ES-I3 (cell line): ENCODE measurements around the gene FAM229A.
"Not testable (repeated sequence)": the region's sequence is repeated elsewhere in the genome, so short reads cannot be mapped to it uniquely, and the experiment has no call there.

Experiments
- H3K36me3 ChIP-seq: 2 replicates; pipeline ENCODE4 v1.6.1; 2013; ENCODE audit warnings: mild to moderate bottlenecking, low read length, control low read depth, moderate library complexity; ENCODE audit not compliant: insufficient read depth
- H3K4me1 ChIP-seq: 2 replicates; pipeline ENCODE4 v1.6.1; 2013; ENCODE audit warnings: mild to moderate bottlenecking, control low read depth, low read length; ENCODE audit not compliant: insufficient read depth
- H3K9ac ChIP-seq: 2 replicates; pipeline ENCODE4 v1.6.1; 2013; ENCODE audit warnings: low read depth, mild to moderate bottlenecking, low read length, moderate library complexity
- H3K9me3 ChIP-seq: 2 replicates; pipeline ENCODE4 v1.6.1; 2013; ENCODE audit warnings: mild to moderate bottlenecking, low read length, moderate library complexity; ENCODE audit not compliant: control insufficient read depth, insufficient read depth

Gene FAM229A

DNA sequence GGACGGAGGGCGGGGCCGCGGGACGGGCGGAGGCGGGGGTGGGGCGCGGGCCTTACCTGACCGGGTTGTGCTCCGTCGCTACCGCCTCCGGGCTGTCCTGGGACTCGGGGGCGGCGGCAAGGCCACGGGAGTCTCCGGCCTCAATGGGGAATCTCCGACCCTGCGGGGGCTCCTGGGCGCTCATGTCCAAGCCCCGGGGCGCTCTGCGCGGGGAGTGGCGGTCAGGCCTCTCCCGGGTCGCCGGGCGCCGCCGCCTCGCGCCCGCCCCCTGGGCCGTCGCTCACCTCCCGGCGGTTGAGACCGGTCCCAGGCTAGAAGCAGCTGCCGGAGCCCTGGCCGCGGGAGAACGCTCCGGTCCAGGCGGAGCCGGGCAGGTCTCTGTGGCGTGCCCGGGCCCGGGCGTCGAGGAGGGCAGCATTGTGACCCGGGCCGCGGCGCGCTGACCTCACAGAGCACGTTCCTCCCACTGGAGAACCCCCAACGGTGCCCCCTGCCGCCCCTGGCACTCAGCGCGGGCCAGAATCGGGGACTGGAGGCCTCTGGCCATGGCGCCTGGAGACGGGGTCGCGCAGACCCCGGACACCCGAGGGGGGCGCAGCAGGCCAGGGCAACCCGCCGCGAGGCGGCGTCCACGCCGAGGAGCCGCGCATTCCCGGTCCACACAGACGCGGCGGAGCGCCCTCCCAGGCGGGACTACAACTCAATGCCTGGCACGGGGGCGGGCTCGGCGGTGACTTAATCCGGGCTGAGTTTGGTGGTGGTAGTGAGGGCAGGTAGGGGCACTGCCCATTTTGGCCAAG is 411 bp downstream of the FAM229A start:
- H3K4me1 ChIP-seq: no peaks in the 10 kb centered on the region; the same call in 1 of the 2 replicates
- H3K9me3 ChIP-seq: no peaks in the 10 kb centered on the region; the same call in 1 of the 2 replicates
- H3K9ac ChIP-seq: peak overlapping the region; percentile 52
- H3K36me3 ChIP-seq: no peaks in the 10 kb centered on the region

DNA sequence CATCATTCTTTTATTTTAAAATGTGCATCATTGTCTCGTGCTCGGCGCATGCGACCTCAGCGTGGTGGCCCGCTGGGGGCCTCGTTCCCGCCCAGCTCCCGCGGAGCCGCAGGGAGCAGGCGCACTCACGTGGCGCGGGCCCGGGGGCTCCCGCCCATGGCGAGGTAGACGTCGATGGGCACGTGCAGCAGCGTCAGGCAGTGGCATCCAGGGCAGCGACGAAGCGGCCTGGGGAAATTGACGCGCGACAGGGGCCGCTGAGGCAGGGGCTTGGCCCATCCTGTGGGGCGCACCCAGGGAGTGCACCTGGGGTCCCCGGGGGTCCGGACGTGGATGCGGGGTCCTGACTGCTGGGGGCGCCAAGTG is 994 bp downstream of the FAM229A start:
- H3K9ac ChIP-seq: no peak overlapping the region; the same call in 1 of the 2 replicates
- H3K4me1 ChIP-seq: no peaks in the 10 kb centered on the region; the same call in 1 of the 2 replicates

DNA sequence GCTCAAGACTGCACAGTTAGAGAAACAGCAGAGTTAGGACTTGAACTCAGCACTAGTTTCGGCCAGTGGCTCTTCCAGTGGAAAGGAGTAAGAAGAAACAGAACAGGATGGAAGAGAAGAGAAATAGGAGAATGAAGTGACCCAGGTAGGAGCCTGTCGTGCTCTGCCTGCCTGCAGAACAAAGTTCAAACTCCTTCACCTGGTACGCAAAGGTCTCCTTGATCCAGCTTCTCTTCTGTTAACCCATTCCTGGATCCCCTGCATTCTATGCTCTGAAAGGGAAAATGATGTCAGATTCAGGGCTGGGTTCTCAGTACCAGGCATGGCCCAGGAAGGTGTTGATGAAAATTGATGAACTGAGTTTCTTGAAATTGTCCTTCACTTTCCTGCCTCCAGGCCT is 3.9 kb downstream of the FAM229A start:
- no peaks in the 10 kb centered on the region for H3K36me3 ChIP-seq
- no peaks in the 10 kb centered on the region; the same call in 1 of the 2 replicates for H3K9me3 ChIP-seq
- H3K4me1 ChIP-seq: peaks cover 7% of the 10 kb centered on the region
- H3K9ac ChIP-seq: no peak overlapping the region

More for the DNA sequence above, 994 bp downstream of the FAM229A start:
- H3K9me3 ChIP-seq: no peaks in the 10 kb centered on the region; the same call in 1 of the 2 replicates
- no peaks in the 10 kb centered on the region for H3K36me3 ChIP-seq

DNA sequence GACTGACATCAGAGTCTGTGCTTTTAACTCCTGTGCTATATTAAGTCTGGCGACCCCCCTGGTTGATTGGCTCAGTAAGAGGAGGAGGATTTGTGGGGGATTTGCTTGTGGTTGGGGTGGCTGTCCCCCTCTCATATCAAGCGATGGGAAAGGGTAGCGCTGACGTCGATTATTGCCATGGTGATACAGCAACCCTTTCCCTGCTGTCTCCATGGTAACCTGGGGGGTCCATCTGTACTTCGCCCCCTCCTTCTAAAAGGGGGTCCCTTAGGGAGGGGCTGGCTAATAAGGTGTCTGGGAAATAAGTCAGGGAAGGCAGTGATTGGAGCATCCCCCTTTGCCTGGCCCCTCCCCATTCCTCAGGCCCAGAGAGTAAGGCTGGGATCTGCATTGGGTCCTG is 4.7 kb downstream of the FAM229A start:
- peaks cover 12% of the 10 kb centered on the region for H3K4me1 ChIP-seq
- H3K9ac ChIP-seq: no peak overlapping the region
- H3K9me3 ChIP-seq: no peaks in the 10 kb centered on the region; the same call in 1 of the 2 replicates
- H3K36me3 ChIP-seq: no peaks in the 10 kb centered on the region

DNA sequence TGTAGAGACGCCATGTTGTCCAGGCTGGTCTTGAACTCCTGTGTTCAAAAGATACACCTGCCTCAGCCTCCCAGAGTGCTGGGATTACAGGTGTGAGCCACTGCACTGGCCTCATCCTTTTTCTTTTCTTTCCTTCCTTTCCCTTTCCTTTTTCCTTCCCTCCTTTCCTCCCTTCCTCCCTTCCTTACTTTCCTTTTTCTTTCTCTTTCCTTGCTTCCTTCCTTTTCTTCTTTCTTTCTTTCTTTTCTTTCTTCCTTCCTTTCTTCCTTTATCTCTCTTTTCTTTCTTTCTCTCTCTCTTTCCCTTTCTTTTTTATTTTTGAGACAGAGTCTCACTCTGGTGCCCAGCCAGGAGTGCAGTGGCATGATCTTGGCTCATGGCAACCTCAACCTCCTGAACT is 5.8 kb downstream of the FAM229A start:
- Histone ChIP-seq H3K36me3 (no peaks in the 10 kb centered on the region), H3K4me1 (peaks cover 12% of the 10 kb centered on the region)

DNA sequence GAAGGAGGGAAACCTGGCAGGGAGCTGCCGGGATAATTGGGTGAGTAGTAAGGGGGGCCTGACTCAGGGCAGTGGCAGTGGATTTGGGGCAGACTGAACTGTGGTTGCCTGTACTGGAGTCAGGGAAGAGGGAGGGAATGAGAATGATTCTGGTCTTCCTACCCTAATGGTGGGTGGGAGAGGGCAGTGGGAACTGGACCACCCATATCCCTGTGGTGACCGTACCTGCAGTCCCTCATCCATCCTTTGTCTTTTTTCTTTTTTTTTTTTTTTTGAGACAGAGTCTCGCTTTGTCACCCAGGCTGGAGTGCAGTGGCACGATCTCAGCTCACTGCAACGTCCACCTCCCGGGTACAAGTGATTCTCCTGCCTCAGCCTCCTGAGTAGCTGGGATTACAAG is 6.5 kb downstream of the FAM229A start:
- not testable (repeated sequence) for H3K36me3 ChIP-seq, H3K9me3 ChIP-seq, H3K9ac ChIP-seq
- peaks cover 12% of the 10 kb centered on the region for H3K4me1 ChIP-seq

More for the DNA sequence above, 5.8 kb downstream of the FAM229A start:
- no peak overlapping the region for H3K9ac ChIP-seq
- no peaks in the 10 kb centered on the region; the same call in 1 of the 2 replicates for H3K9me3 ChIP-seq

DNA sequence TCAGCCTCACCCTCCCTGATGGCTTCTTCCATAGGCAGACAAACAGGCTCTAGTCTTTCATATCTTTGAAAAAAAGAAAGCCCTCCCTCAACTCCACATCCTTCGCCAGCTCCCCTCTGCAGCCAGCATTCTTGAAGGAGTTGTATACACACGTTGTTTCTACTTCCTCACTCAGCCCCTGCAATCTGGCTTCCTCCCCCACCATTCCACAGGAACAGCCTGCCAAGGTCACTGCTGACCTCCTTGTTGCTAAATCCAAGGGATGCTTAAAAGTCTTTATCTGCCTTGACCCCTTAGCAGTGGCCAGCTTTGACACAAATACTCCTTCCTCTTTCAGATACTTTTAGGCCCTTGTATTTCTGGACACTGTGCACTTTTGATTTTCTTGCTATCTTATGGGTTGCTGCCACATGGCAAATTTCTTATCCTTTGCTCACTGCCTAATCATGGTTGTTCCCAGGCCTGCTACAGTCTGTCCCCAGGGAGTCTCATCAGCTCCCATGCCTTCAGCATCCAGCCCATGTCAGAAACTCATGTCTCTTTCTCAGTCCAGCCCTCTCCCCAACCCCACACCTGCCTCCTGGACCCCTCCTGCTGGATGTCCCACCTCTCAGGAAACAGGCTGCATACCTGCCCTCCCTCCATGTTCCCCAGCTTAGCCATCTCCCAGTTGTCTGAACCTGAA is 8.3 kb downstream of the FAM229A start:
- no peak overlapping the region for H3K9ac ChIP-seq
- H3K36me3 ChIP-seq: no peaks in the 10 kb centered on the region
- peaks cover 12% of the 10 kb centered on the region for H3K4me1 ChIP-seq
- H3K9me3 ChIP-seq: no peaks in the 10 kb centered on the region; the same call in 1 of the 2 replicates

DNA sequence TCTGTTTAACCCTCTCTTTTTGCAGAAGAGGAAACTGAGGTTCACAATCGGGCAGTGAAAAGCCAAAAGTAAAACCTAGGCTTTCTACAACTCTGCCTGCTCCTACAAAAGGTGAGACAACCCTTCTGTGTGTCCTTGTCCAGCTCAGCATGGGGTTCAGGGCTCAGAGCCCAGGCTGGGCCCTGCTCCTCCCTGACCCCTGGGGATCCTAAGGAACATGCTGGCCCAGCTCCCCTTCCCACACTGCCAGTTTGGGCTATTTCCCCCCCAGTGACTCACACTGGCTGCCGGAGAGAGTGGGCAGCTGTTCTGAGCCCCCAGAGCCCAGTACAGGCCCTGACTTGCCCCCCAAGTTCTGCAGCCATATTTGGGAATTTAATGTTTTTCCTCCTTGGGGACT is 8.9 kb downstream of the FAM229A start:
- no peak overlapping the region for H3K9ac ChIP-seq
- H3K4me1 ChIP-seq: peaks cover 12% of the 10 kb centered on the region

DNA sequence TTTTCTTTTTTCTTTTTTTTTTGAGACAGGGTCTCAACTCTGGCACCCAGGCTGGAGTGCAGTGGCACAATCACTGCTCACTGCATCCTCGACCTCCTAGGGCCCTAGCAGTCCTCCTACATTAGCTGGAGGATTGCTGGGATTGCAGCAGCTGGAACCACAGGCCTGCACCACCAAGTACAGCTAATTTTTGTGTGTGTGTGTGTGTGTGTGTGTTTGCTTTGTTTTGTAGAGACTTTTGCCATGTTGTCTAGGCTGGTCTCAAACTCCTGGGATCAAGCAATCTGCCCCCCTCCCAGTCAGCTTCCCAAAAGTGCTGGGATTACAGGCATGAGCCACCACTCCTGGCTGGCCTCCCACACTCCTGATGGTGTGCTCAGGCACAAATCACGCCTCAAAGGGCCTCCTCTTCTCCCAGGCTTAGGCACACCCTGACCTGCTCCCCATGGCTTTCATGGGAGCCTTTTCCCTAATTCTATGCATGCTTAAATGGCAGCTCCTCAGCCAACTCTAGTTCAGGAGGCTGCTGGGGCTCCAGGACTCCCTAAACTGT is 9.4 kb downstream of the FAM229A start:
- H3K36me3 ChIP-seq: no peaks in the 10 kb centered on the region
- peaks cover 12% of the 10 kb centered on the region for H3K4me1 ChIP-seq
- no peaks in the 10 kb centered on the region; the same call in 1 of the 2 replicates for H3K9me3 ChIP-seq
- H3K9ac ChIP-seq: no peak overlapping the region

More for the DNA sequence above, 8.9 kb downstream of the FAM229A start:
- H3K9me3 ChIP-seq: no peaks in the 10 kb centered on the region; the same call in 1 of the 2 replicates
- no peaks in the 10 kb centered on the region for H3K36me3 ChIP-seq

DNA sequence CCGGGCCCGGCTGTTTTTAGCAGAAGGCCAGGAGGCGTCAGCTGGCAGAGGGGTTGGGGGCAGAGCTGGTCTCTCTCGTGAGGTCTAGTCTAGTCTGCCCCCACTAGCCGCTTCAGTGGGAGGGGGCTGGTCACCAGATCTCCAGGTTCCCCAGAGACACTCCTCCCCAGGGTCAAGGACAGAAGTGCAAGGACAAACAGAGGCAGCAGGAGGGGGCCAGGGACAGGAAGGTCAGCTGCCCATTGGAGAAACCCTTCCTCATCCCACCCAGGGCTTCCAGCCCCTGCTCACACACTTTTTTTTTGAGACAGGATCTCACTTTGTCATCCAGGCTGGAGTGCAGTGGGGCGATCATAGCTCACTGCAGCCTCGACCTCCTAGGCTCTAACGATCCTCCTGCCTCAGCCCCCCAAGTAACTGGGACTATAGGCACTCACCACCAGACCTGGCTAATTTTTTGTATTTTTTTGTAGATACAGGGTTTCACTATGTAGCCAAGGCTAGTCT is 10.0 kb downstream of the FAM229A start:
- Histone ChIP-seq H3K9ac (peak overlapping the region; percentile 93), H3K36me3 (no peaks in the 10 kb centered on the region), H3K4me1 (peaks cover 12% of the 10 kb centered on the region), H3K9me3 (no peaks in the 10 kb centered on the region; the same call in 1 of the 2 replicates)

DNA sequence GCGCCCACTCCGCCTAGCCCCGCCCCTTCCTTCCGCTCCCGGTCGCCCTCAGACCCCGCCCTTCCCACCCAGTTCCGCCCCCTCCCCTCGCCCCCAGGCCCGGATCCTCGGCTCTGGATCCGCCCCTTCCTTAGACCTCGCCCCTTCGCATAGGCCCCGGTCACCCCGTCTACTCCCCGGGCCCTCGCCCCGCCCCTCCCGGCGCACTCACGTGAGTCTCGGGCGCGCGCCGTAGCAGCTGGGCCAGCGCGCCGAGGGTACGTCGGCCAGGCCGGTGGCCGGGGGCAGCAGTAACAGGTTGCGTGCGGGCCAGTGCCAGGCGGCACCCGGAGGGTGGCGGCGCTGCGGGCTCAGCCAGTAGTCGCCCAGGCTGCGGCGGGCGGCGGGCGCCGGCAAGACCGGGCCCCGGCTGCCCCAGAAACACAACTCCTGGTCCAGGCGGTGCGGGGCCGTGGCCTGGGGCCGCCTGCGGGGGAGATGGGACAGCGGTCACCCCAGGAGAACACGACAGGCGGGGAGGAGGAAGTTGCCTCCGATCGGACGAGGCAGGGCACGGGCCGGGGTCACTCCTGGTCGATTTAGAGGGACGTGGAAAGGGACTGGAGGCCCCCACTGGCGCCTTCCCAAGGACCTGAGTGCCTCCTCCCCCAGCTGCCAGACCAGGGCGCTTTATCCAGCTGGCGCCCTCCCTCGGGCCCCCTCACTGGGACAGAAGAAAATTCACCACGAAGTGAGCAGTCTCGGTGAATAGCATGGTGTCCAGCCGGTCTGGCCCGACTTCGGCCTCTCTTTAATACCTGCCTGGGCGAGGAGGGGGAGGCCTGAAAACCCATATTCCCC is 10.7 kb downstream of the FAM229A start:
- Histone ChIP-seq H3K9ac (peak overlapping the region; percentile 93), H3K4me1 (peaks cover 12% of the 10 kb centered on the region), H3K36me3 (no peaks in the 10 kb centered on the region), H3K9me3 (no peaks in the 10 kb centered on the region; the same call in 1 of the 2 replicates)

DNA sequence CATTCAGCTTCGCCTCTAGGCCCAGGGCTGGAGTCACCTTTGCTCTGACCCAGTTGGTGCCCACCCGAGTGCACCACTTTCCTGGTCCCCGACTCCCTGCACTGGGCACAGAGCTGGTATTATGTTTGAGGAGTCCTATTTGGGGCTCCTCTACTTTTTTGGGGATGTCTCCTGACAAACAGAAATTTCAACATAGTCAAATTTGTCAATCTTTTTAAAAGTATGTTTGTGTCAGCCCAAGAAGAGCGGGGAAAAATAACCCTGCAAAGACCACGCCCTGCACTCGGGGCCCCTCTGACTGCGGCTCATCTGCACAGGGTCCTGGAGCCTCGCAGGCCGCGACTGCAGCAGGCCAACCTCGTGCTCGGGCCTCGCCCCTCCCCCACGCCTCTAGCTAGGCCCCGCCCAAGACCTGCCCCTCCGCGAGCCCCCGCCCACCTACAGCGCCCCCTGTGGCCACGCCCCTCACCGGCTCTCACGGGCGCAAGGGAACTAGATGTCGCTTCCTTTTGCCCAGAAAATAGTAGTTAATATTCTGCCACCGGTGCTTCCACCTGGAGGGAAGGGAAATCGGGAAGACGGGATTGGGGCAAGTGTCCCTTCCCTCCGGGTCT is 11.4 kb downstream of the FAM229A start:
- Histone ChIP-seq H3K9ac (peak overlapping the region; percentile 67), H3K9me3 (no peaks in the 10 kb centered on the region; the same call in 1 of the 2 replicates), H3K36me3 (no peaks in the 10 kb centered on the region), H3K4me1 (peaks cover 12% of the 10 kb centered on the region)

DNA sequence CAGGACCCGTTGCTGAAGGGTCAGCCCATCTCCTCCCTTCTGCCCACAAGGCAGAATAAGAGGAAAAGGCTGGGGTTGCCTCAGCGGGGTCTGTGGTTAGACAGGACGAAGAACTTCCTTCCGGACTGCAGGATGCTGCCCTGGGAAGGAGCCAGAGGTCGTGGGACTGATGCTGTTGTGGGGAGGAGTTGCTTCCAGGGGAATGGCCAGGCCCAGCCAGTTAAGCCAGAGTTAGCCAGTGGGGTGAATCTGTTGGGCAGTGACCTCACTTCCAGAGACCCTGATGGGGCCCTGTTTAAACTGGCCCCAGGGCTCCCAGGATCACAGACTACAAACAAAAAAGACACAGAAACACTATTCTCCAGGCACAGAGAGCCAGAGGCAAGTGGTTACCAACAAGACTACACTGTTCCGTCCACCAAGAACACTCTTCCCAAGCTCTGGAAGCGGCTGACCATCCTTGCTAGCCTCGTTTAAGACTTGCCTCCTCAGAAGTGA is 13.0 kb downstream of the FAM229A start:
- Histone ChIP-seq H3K9me3 (no peaks in the 10 kb centered on the region; the same call in 1 of the 2 replicates), H3K36me3 (no peaks in the 10 kb centered on the region), H3K9ac (no peak overlapping the region), H3K4me1 (peaks cover 12% of the 10 kb centered on the region)
